ENCODE measurements around the gene ZDHHC14. TPM values are rescaled to one million over a fixed set of nuclear protein-coding genes. Genes with fewer than 3 reads are reported as not detected.

The ZDHHC14 gene
- total RNA-seq, 1 donor from 2014 or later: 9.3 TPM

GRCh38 chr6:157492741-157493140 is 111.8 kb downstream of the ZDHHC14 start:
- ATAC-seq (no peak), DNase-seq (no peak)
- no peaks in the 10 kb centered on the region for H3K9me3 ChIP-seq
- H3K36me3 ChIP-seq: no peaks in the 10 kb centered on the region
- H3K27me3 ChIP-seq (ENCODE audit: low read depth): no peaks in the 10 kb centered on the region
- H3K4me1 ChIP-seq: no peaks in the 10 kb centered on the region
- H3K27ac ChIP-seq: no peak overlapping the region
- intact Hi-C loops (cut with DNase I): no loop called here
- no peak overlapping the region for H3K4me3 ChIP-seq
- TF ChIP-seq, protein P1, sequence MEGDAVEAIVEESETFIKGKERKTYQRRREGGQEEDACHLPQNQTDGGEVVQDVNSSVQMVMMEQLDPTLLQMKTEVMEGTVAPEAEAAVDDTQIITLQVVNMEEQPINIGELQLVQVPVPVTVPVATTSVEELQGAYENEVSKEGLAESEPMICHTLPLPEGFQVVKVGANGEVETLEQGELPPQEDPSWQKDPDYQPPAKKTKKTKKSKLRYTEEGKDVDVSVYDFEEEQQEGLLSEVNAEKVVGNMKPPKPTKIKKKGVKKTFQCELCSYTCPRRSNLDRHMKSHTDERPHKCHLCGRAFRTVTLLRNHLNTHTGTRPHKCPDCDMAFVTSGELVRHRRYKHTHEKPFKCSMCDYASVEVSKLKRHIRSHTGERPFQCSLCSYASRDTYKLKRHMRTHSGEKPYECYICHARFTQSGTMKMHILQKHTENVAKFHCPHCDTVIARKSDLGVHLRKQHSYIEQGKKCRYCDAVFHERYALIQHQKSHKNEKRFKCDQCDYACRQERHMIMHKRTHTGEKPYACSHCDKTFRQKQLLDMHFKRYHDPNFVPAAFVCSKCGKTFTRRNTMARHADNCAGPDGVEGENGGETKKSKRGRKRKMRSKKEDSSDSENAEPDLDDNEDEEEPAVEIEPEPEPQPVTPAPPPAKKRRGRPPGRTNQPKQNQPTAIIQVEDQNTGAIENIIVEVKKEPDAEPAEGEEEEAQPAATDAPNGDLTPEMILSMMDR (IDR thresholded peaks at IDR 0.05): no peak

DNA sequence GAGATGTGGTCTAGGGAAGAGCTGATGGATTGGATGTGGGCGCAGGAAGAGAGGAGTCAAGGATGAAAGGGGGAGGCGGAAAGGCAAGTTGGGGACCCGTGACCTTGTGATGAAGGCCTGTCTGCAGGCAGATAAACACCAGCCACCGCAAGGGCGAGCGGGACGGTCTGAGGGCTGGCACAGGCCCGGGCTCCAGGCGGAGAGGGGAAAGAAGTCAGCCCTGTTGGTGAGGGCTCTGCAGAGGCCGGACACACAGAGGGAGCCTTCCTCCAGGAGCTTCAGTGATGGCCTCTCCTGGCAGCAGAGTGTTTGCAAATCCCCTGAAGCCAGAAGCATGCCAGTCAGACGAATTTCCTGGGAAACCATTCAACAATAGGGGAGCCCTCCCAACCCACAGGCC is 112.2 kb downstream of the ZDHHC14 start:
- no peaks in the 10 kb centered on the region for H3K4me1 ChIP-seq
- no peak for DNase-seq
- H3K36me3 ChIP-seq: no peaks in the 10 kb centered on the region
- no peaks in the 10 kb centered on the region for H3K9me3 ChIP-seq
- intact Hi-C loops (cut with DNase I): no loop called here
- no peak overlapping the region for H3K4me3 ChIP-seq
- no peak for ATAC-seq
- H3K27me3 ChIP-seq (ENCODE audit: low read depth): no peaks in the 10 kb centered on the region
- H3K27ac ChIP-seq: no peak overlapping the region
- TF ChIP-seq, protein P1 (IDR thresholded peaks at IDR 0.05): no peak

- intact Hi-C loops (cut with DNase I): no loop called here
- TF ChIP-seq, protein P1 (IDR thresholded peaks at IDR 0.05): no peak
- no peak overlapping the region for H3K4me3 ChIP-seq
- no peak for ATAC-seq
- H3K4me1 ChIP-seq: no peaks in the 10 kb centered on the region
- H3K36me3 ChIP-seq: no peaks in the 10 kb centered on the region
- no peak for DNase-seq
- H3K27me3 ChIP-seq (ENCODE audit: low read depth): no peaks in the 10 kb centered on the region
- H3K27ac ChIP-seq: no peak overlapping the region
- no peaks in the 10 kb centered on the region for H3K9me3 ChIP-seq
These were observed 112.6 kb downstream of the ZDHHC14 start for GRCh38 chr6:157493576-157493975.

DNA sequence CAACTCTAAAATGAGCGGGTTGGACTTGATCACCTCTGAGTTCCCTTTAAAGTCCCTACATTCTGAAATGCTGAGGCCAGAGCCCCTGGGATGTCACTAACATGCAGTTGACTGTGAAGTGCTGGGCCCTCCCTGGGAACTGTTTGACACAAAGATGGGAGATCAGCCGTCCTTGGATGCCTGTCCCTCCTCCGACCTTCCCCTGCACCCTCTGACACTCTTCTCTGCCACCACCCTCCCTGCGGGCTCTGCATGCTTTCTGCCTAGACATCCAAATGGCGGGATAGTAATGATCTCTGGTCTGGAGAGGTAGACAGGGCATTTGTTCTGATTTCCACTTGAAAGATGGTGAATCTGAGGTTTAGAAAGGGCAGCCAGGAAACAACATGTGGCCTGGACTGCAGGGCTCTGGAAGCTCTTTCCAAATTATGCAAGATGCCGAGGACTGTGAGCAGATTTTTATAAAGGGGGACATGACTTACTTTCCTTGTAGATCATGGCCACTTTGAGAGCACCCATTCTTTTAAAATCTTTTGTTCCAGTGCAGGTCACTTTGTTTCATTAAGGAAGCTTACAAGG is 113.2 kb downstream of the ZDHHC14 start:
- H3K27ac ChIP-seq: no peak overlapping the region
- intact Hi-C loops (cut with DNase I): no loop called here
- no peaks in the 10 kb centered on the region for H3K36me3 ChIP-seq
- H3K27me3 ChIP-seq (ENCODE audit: low read depth): no peaks in the 10 kb centered on the region
- DNase-seq (no peak), ATAC-seq (no peak)
- TF ChIP-seq, protein P1 (IDR thresholded peaks at IDR 0.05): no peak
- no peaks in the 10 kb centered on the region for H3K9me3 ChIP-seq
- no peak overlapping the region for H3K4me3 ChIP-seq
- H3K4me1 ChIP-seq: no peaks in the 10 kb centered on the region

DNA sequence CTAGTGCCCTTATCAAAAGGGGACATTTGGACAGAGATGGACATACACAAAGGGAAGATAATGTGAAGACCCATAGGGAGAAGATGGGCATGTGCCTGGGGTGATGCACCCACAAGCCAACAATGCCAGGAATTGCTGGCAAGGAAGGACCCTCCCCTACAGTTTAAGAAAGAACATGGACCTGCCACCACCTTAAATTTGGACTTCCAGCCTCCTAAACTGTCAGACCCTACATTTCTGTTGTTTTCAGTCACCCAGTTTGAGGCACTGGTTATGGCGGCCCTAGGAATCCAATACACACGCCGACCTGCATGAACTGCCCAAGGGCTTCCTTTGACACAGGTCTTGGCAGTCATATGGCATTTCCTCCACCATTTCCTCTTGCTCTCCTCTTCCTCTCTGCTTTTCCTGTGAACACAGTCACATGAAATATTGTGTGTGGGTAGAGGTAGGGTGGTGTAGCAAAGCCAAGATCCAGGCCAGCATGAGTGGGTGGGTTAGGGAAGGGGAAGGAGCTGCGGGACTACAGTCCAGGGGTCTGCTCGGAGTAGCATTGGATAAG is 115.6 kb downstream of the ZDHHC14 start:
- TF ChIP-seq, protein P1 (IDR thresholded peaks at IDR 0.05): no peak
- no peaks in the 10 kb centered on the region for H3K9me3 ChIP-seq
- H3K27ac ChIP-seq: no peak overlapping the region
- no peaks in the 10 kb centered on the region for H3K36me3 ChIP-seq
- peaks cover 3% of the 10 kb centered on the region for H3K4me1 ChIP-seq
- H3K27me3 ChIP-seq (ENCODE audit: low read depth): no peaks in the 10 kb centered on the region
- ATAC-seq (no peak), DNase-seq (no peak)
- intact Hi-C loops (cut with DNase I): no loop called here
- H3K4me3 ChIP-seq: no peak overlapping the region
